Brain microvascular endothelial cell (primary cell): ENCODE results near the gene LYPD4.

ENCODE experiments used
- DNase-seq: peaks from one replicate; pipeline ENCODE4 v3.0.0-alpha.2; 2020
- H3K27ac ChIP-seq: fragments of 250-450 bp; sonication (Bioruptor Pico); 2 replicates; pipeline ENCODE4 v1.5.1; 2020; ENCODE audit warnings: mild to moderate bottlenecking, moderate library complexity
- H3K27me3 ChIP-seq: fragments of 250-450 bp; sonication (Bioruptor Pico); replicated peaks from 2 replicates; pipeline ENCODE4 v1.5.1; 2020; ENCODE audit warnings: mild to moderate bottlenecking
- H3K36me3 ChIP-seq: fragments of 250-450 bp; sonication (Bioruptor Pico); replicated peaks from 2 replicates; pipeline ENCODE4 v1.5.1; 2020; ENCODE audit warnings: mild to moderate bottlenecking
- H3K4me3 ChIP-seq: 2 replicates; pipeline ENCODE4 v1.5.1; 2011; ENCODE audit warnings: low read depth, mild to moderate bottlenecking, control low read depth, low read length, moderate library complexity
- CTCF ChIP-seq: IDR thresholded peaks from 2 replicates; pipeline ENCODE4 v1.5.1; 2011; ENCODE audit warnings: low read depth, mild to moderate bottlenecking, moderate library complexity, low read length, control low read depth, inconsistent platforms; ENCODE audit errors: missing control alignments
- in situ Hi-C: cut with HindIII; loops from 2 replicates; pipeline ENCODE4 v1.10.0; 2017; ENCODE audit warnings: low sequenced_read_pairs, low pct_ligation_motif_present

LYPD4 gene

DNA sequence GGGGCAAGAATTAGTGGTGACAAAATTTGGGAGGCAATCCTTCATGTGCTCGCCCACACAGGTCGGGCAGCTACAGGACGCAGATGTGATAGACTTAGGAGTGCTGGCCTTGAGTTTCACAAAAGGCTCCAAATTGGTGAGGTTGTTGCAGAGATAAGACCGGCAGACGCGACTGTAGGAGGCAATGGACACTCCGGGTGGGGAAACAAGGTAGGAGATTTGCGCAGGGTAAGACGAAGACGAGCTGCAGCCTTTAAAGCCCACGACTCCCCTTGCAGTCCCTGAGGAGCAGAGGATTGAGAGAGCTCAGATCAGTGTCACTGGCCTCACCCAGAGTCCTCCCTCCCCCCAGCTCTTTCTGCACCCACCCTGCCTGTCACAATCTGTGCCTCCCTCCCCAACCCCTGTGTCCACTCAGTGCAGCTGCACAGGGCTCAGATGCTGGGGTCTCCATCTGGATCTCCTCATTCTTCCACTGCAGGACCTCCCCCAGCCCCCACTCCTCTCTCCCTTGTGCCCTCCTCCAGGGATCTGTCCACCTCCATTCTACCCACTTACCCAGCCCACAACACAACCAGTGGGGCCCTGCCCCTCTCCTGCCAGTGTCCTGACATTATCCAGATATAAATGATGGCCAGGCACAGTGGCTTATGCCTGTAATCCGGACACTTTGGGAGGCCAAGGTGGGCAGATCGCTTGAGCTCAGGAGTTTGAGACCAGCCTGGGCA lies 6.3 kb downstream of the LYPD4 start:
- Histone ChIP-seq H3K27ac (no peak overlapping the region), H3K4me3 (no peak overlapping the region), H3K36me3 (no peaks in the 10 kb centered on the region), H3K27me3 (no peaks in the 10 kb centered on the region)
- in situ Hi-C loops: no loop called here
- DNase-seq: no peak
- TF ChIP-seq CTCF: no peak

DNA sequence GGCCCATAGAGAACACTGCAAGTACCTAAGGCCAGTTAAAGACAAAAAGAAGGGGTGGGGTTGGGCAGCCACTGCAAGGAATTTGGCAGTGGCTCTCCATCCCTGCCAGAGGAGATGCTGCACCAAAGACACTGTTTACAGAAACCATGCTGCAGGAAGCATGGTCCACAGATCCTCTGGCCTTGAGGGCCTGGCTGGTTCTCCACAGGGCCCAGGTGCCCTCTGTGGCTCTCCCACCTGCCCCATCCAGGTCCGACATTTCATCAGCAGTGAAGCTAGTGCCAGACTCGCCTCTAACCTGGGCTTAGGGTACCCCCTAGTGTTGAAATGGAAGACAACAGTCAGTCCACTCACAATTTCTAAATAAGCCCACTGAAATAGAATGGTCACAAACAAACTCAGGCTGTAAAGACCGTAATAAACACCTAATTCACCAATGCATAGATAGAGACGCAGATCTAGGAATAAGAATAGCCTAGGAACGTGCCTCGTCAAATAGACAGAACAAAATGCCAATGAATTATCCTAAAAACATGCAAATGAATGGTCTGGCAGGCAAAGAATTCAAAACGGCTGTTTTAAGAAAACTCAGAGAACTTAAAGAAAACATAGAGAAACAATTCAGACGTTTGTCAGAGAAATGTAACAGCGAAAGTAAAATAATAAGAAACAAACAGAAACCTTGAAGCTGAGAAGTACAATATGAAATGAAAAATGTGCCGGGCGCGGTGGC lies 23.3 kb downstream of the LYPD4 start:
- Histone ChIP-seq H3K27me3 (no peaks in the 10 kb centered on the region), H3K27ac (no peak overlapping the region), H3K36me3 (no peaks in the 10 kb centered on the region), H3K4me3 (no peak overlapping the region)
- in situ Hi-C loops: no loop called here
- peak; percentile 63 for TF ChIP-seq CTCF
- peak; percentile 17 for DNase-seq

DNA sequence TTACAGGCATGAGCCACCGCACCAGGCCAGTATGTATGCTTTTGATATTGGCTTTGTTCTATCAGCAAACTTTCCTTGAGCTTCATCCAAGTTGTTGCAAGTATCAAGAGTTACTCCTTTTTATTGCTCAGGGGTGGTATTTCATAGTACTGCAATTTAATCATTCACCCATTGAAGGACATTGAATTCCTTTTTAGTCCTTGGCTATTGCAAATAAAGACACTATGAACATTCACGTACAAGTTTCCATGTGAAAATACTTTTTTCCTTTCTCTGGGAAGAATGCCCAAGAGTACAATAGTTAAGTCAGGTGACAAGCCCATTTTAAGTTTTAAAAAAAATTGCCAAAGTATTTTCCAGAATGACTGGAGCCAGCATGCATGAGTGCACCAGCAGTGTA lies 27.7 kb downstream of the LYPD4 start:
- no peak overlapping the region for H3K27ac ChIP-seq
- H3K36me3 ChIP-seq: no peaks in the 10 kb centered on the region
- in situ Hi-C loops: no loop called here
- H3K27me3 ChIP-seq: no peaks in the 10 kb centered on the region
- TF ChIP-seq CTCF: no peak
- DNase-seq: no peak
- H3K4me3 ChIP-seq: no peak overlapping the region

- TF ChIP-seq CTCF: no peak
- Histone ChIP-seq H3K27ac (no peak overlapping the region), H3K4me3 (no peak overlapping the region), H3K27me3 (no peaks in the 10 kb centered on the region), H3K36me3 (no peaks in the 10 kb centered on the region)
- in situ Hi-C loops: no loop called here
- DNase-seq: no peak
These were observed 29.2 kb downstream of the LYPD4 start for GRCh38 chr19:41815301-41815700.

DNA sequence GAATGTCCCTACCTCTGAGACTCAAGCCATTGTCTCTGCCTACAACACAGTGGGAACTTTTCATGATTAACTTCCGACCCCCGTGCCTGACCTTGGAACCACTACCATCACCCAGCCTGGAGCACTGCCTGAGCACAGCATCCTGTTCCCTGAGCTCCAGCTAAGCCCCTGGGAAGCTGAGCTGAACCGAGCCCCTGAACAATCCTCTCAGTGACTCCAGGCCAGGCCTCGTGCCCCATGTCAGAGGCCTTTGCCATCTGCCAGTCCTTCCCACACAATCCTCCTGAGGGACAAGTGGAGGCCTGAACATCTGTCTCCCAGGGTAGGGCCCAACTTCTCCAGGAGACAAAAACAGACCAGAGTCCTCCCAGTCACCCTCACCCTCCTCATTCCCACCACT lies 30.6 kb downstream of the LYPD4 start:
- TF ChIP-seq CTCF: no peak
- no peak for DNase-seq

More for the DNA sequence above, 30.6 kb downstream of the LYPD4 start:
- no peaks in the 10 kb centered on the region for H3K27me3 ChIP-seq
- no peaks in the 10 kb centered on the region for H3K36me3 ChIP-seq
- no peak overlapping the region for H3K27ac ChIP-seq
- H3K4me3 ChIP-seq: no peak overlapping the region
- in situ Hi-C loops: no loop called here
